SJSA1 (cell line): ENCODE data around the gene KLHL6. TPM values are rescaled to one million over a fixed set of nuclear protein-coding genes. Genes with fewer than 3 reads are reported as not detected.

Experiments used
- DNase-seq, 2 experiments: peaks; one replicate each; pipeline ENCODE4 v3.0.0-alpha.2; 2015 to 2020; ENCODE audit warnings: low spot score in 2 of 2, low read depth in 1 of 2
- H3K27ac ChIP-seq: fragments of 250-450 bp; sonication (Bioruptor Pico); 2 replicates; pipeline ENCODE4 v1.5.1; 2020; ENCODE audit warnings: mild to moderate bottlenecking, moderate library complexity
- H3K27me3 ChIP-seq: fragments of 250-450 bp; sonication (Bioruptor Pico); replicated peaks from 2 replicates; pipeline ENCODE4 v1.5.1; 2020; ENCODE audit warnings: mild to moderate bottlenecking, moderate library complexity
- H3K36me3 ChIP-seq: fragments of 250-450 bp; sonication (Bioruptor Pico); 2 replicates; pipeline ENCODE4 v1.5.1; 2020; ENCODE audit warnings: mild to moderate bottlenecking
- H3K4me1 ChIP-seq: fragments of 250-450 bp; sonication (Bioruptor Pico); replicated peaks from 2 replicates; pipeline ENCODE4 v1.6.1; 2021; ENCODE audit warnings: mild to moderate bottlenecking
- H3K4me3 ChIP-seq: fragments of 250-450 bp; sonication (Bioruptor Pico); 2 replicates; pipeline ENCODE4 v1.5.1; 2020; ENCODE audit warnings: mild to moderate bottlenecking
- H3K9me3 ChIP-seq: fragments of 250-450 bp; sonication (Bioruptor Pico); replicated peaks from 2 replicates; pipeline ENCODE4 v1.5.1; 2020; ENCODE audit warnings: mild to moderate bottlenecking
- total RNA-seq: library from RNA; depleted of rRNA; stranded (reverse); fragments of >200 nt; shearing (Covaris generic); gene quantifications from 2 replicates; pipeline ENCODE4 v1.2.3, GENCODE V29; 2014

KLHL6 gene
- total RNA-seq, 1 experiment from 2014 or later: not detected

GRCh38 chr3:183551930-183552329 lies 3.6 kb downstream of the KLHL6 start:
- Histone ChIP-seq H3K4me1 (0 out of 2 replicates have a peak, but pooled peaks cover 3% of the 10 kb centered on the region), H3K27ac (no peak overlapping the region), H3K4me3 (no peak overlapping the region), H3K9me3 (no peaks in the 10 kb centered on the region), H3K27me3 (no peaks in the 10 kb centered on the region), H3K36me3 (no peaks in the 10 kb centered on the region)
- DNase-seq: no peak

DNA sequence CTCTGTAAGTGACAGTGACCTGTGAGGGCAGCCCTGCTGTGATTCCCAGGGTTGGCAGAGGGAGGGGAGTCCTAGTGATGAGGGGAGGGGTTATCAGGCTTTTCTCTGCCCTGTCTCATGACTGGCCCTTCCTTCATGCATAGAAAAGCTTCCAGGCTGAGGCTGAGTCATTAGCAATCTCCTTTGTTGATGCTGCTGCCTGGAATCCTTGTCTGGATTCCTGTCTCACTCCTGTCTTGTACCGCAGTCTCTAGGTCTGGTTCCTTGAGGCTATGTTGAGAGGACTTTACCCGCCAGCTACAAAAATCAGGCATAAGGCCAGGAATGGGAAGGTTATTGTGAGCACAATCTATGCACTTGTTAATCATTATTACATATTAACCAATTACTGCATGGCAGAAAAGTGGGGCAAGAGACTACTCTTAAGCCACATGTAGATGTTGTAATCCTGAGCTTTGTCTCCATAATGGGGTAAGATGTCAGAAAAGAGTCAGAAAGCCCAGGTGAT lies 7.2 kb downstream of the KLHL6 start:
- 0 out of 2 replicates have a peak, but pooled peaks cover 3% of the 10 kb centered on the region for H3K4me1 ChIP-seq
- no peaks in the 10 kb centered on the region for H3K27me3 ChIP-seq
- H3K4me3 ChIP-seq: no peak overlapping the region
- no peaks in the 10 kb centered on the region for H3K36me3 ChIP-seq
- no peaks in the 10 kb centered on the region for H3K9me3 ChIP-seq
- DNase-seq: peak; percentile 46 to 58
- no peak overlapping the region for H3K27ac ChIP-seq

DNA sequence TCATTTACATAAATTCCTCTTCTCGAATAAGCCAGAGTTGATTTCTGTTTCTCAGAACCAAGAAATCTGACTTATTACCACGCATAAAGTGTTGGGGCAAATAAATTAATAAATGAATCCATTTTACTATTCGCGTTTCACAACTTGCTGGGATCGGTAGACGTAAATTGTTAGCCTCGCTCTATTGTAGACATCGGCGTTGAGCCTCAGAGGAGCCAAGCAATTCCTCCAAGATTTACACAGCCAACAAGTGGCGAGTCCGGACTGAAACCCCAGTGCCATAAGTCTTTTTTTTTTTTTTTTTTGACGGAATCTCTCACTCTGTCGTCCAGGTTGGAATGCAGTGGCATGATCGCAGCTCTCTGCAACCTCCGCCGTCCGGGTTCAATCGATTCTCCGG lies 8.9 kb downstream of the KLHL6 start:
- Histone ChIP-seq H3K36me3 (no peaks in the 10 kb centered on the region), H3K4me3 (no peak overlapping the region)

DNA sequence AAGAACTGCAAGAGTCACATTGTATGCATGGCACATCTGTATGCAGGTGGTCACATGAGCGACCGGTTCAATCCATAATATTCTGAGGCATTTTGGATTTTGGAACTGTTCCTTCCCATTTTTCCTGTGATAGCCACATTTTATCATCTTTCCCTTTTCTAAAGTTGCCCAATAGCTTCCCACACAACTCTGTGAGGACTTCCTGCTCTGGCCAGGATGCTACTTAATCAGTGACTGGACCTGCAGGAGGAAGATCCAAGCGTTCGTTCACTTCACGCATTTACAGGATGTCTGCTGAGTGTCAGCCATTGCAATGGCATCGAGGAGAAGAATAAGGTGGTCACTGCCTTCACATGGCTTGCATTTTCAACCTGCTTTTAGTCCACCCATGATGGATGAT lies 9.8 kb downstream of the KLHL6 start:
- DNase-seq: no peak
- no peak overlapping the region for H3K27ac ChIP-seq
- H3K9me3 ChIP-seq: no peaks in the 10 kb centered on the region
- H3K4me1 ChIP-seq: 0 out of 2 replicates have a peak, but pooled peaks cover 3% of the 10 kb centered on the region
- H3K27me3 ChIP-seq: no peaks in the 10 kb centered on the region
- no peaks in the 10 kb centered on the region for H3K36me3 ChIP-seq
- no peak overlapping the region for H3K4me3 ChIP-seq

More for the DNA sequence above, 8.9 kb downstream of the KLHL6 start:
- Histone ChIP-seq H3K27ac (no peak overlapping the region), H3K27me3 (no peaks in the 10 kb centered on the region), H3K4me1 (0 out of 2 replicates have a peak, but pooled peaks cover 3% of the 10 kb centered on the region), H3K9me3 (no peaks in the 10 kb centered on the region)
- DNase-seq: no peak

DNA sequence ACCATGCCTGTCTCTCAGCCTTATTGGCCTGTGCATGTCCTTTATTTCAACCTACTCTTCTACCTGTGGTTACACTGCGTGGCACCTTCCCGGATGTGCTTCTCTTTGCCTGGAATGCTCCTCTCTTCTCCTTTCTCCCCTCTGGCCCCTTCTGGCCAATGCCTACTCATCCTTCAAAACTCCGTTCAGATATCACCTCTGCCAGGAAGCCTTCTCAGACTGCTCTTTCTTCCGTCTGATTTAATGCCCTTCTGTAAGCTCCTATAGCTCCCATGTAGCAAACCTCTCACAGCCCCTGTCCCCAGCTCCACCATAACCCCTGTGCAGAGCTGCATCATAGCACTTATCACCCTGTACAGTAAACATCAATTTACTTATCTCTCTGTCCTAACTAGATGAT lies 13.2 kb downstream of the KLHL6 start:
- Histone ChIP-seq H3K4me1 (no peaks in the 10 kb centered on the region), H3K4me3 (no peak overlapping the region), H3K27ac (no peak overlapping the region), H3K9me3 (no peaks in the 10 kb centered on the region), H3K36me3 (no peaks in the 10 kb centered on the region), H3K27me3 (no peaks in the 10 kb centered on the region)
- no peak for DNase-seq

DNA sequence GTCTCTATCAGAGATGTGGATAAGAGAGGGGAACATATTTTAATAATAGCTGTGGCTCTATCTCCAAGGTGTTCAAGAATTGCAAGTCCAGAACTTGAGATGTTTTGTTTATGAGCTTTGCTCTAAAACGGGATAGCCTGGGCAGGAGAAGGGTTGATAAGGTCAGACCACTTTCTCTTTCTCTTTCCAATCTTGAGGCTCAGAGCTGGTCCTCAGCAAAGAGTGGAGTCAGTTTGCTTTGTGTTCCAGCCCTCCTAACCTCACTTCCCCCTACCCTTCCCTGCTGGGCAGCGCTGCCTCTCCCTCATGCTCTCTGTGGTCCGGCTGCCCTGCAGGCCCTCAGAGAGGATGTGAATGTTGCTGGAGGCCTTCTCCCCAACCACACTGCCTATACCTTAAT lies 13.8 kb downstream of the KLHL6 start:
- no peak for DNase-seq
- Histone ChIP-seq H3K27ac (no peak overlapping the region), H3K4me3 (no peak overlapping the region), H3K9me3 (no peaks in the 10 kb centered on the region), H3K4me1 (no peaks in the 10 kb centered on the region), H3K27me3 (no peaks in the 10 kb centered on the region), H3K36me3 (no peaks in the 10 kb centered on the region)

DNA sequence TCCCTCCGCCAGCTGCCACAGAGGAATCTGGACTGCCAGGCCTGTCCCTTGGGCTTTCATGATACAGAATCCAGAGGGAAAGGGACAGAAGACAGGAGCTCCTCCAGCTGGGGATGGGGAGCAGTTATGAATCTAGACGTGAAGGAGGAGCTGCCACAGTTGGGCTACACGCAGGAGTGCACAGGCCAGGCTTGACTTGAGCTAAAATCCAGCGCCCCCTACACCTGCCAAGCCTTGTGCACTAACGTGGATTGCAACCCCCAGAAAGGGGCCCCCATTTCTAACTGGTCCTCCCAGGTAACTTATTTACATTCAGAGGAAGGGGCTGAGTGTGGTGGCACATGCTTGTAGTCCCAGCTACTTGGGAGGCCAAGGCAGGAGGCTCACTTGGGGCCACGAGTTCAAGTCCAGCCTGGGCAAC lies 14.3 kb downstream of the KLHL6 start:
- no peaks in the 10 kb centered on the region for H3K4me1 ChIP-seq
- DNase-seq: no peak

GRCh38 chr3:183540501-183541234 lies 14.8 kb downstream of the KLHL6 start:
- Histone ChIP-seq H3K9me3 (no peaks in the 10 kb centered on the region), H3K27me3 (no peaks in the 10 kb centered on the region), H3K27ac (no peak overlapping the region), H3K4me3 (no peak overlapping the region), H3K36me3 (no peaks in the 10 kb centered on the region), H3K4me1 (no peaks in the 10 kb centered on the region)
- DNase-seq: no peak

More for the DNA sequence above, 14.3 kb downstream of the KLHL6 start:
- Histone ChIP-seq H3K36me3 (no peaks in the 10 kb centered on the region), H3K4me3 (no peak overlapping the region), H3K27ac (no peak overlapping the region), H3K27me3 (no peaks in the 10 kb centered on the region), H3K9me3 (no peaks in the 10 kb centered on the region)

- no peaks in the 10 kb centered on the region for H3K27me3 ChIP-seq
- DNase-seq: no peak
- no peak overlapping the region for H3K27ac ChIP-seq
- no peaks in the 10 kb centered on the region for H3K4me1 ChIP-seq
- no peaks in the 10 kb centered on the region for H3K36me3 ChIP-seq
- H3K9me3 ChIP-seq: no peaks in the 10 kb centered on the region
- no peak overlapping the region for H3K4me3 ChIP-seq
These were observed 15.7 kb downstream of the KLHL6 start for GRCh38 chr3:183539811-183540210.

DNA sequence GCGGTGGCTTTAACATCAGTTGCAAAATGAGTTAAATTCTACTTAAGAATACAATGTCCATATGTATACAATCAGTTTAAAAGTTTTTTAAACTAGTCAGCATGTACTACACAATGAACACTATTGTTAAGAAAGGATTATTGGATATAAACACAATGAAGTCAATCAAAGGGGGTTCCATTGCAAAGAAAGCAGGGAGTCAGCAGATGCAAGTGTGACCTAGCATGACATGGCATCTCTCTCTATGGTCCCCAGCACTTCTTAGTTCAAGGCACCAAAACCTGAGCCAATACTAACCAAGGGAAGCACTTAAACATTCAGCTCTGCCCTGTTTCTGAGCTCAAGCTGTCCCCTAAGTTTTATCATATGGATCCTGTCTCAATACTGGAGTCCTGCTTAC lies 17.0 kb downstream of the KLHL6 start:
- Histone ChIP-seq H3K27ac (no peak overlapping the region), H3K27me3 (no peaks in the 10 kb centered on the region), H3K4me3 (no peak overlapping the region), H3K9me3 (no peaks in the 10 kb centered on the region), H3K4me1 (no peaks in the 10 kb centered on the region), H3K36me3 (no peaks in the 10 kb centered on the region)
- no peak for DNase-seq

GRCh38 chr3:183537295-183537730 lies 18.2 kb downstream of the KLHL6 start:
- H3K27ac ChIP-seq: no peak overlapping the region
- H3K27me3 ChIP-seq: no peaks in the 10 kb centered on the region
- no peaks in the 10 kb centered on the region for H3K4me1 ChIP-seq
- no peaks in the 10 kb centered on the region for H3K9me3 ChIP-seq
- no peak overlapping the region for H3K4me3 ChIP-seq
- no peak for DNase-seq
- H3K36me3 ChIP-seq: no peaks in the 10 kb centered on the region

DNA sequence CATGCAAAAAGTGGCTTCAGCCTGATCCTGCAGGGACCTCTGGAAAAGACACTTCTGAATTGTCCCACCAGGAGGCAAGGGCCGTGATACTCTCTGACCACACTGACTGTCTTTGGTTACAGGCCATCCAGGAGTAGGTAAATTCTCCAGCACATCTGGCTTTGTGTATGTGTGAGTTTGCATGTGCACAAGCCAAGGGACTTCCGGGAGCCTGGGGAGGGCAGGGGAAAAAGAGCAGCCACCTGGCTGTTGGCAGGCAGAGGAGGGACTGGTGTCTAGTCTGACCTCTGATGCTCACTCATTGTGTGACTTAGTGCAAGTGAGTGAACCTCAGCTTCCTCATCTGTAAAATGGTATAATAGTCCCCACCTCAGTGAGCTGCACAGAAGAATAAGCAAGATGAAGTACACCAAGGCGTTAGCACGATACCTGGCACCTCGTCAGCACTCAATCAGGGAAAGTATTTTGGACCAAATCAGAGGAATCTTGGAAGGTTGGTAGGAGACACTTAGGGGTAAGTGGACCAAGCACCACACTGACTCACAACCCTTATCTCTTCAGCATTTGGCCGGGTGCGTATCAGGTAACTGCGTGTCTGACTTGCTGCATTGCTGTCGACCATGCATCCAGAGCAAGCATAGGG lies 19.1 kb downstream of the KLHL6 start:
- no peaks in the 10 kb centered on the region for H3K4me1 ChIP-seq
- no peak overlapping the region for H3K27ac ChIP-seq
- H3K27me3 ChIP-seq: no peaks in the 10 kb centered on the region
- H3K4me3 ChIP-seq: no peak overlapping the region
- DNase-seq: no peak
- no peaks in the 10 kb centered on the region for H3K36me3 ChIP-seq
- no peaks in the 10 kb centered on the region for H3K9me3 ChIP-seq

GRCh38 chr3:183534249-183534648 lies 21.3 kb downstream of the KLHL6 start:
- H3K27ac ChIP-seq: no peak overlapping the region
- H3K9me3 ChIP-seq: no peaks in the 10 kb centered on the region
- no peak for DNase-seq
- no peaks in the 10 kb centered on the region for H3K4me1 ChIP-seq
- H3K27me3 ChIP-seq: no peaks in the 10 kb centered on the region
- no peaks in the 10 kb centered on the region for H3K36me3 ChIP-seq
- H3K4me3 ChIP-seq: no peak overlapping the region

- no peaks in the 10 kb centered on the region for H3K4me1 ChIP-seq
- H3K27ac ChIP-seq: no peak overlapping the region
- no peak for DNase-seq
- no peaks in the 10 kb centered on the region for H3K36me3 ChIP-seq
- no peak overlapping the region for H3K4me3 ChIP-seq
- H3K9me3 ChIP-seq: no peaks in the 10 kb centered on the region
- H3K27me3 ChIP-seq: no peaks in the 10 kb centered on the region
These were observed 21.9 kb downstream of the KLHL6 start for GRCh38 chr3:183533412-183534132.
